Activated CD4-positive, alpha-beta T cell treated with anti-CD3 and anti-CD28 coated beads, Interleukin-2, amount 50 U/mL, for 4 hours (primary cell): ENCODE results near the gene G6PC2.
A peak's percentile ranks its signal among the peaks of the same experiment; 100 is the strongest.
"Not testable (repeated sequence)": the region's sequence is repeated elsewhere in the genome, so short reads cannot be mapped to it uniquely, and the experiment has no call there.

Source experiments
- DNase-seq, 2 experiments: peaks; one replicate each; pipeline ENCODE4 v3.0.0-alpha.2; 2020

G6PC2 gene, protein sequence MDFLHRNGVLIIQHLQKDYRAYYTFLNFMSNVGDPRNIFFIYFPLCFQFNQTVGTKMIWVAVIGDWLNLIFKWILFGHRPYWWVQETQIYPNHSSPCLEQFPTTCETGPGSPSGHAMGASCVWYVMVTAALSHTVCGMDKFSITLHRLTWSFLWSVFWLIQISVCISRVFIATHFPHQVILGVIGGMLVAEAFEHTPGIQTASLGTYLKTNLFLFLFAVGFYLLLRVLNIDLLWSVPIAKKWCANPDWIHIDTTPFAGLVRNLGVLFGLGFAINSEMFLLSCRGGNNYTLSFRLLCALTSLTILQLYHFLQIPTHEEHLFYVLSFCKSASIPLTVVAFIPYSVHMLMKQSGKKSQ

DNA sequence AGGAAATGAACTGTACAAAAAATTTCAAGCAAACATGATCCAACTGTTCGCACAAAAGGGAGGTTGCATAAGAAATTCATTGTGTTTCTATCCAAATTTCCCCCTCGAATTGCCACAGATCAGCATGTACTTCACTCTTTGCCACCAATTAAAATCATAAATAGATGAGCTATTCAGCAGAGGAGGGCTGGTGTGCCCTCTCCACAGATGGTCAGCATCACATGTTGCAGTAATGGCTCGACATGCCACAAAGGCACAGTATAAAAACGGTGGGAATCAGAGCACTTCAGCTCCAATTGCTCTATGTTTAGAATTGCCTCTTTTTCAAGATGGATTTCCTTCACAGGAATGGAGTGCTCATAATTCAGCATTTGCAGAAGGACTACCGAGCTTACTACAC lies at the start of gene G6PC2:
G6PC2 (plus strand) TSS at position 289 of the 400 bp plus-strand sequence; CDS start at position 330, 41 bp downstream.
- no peak for DNase-seq

DNA sequence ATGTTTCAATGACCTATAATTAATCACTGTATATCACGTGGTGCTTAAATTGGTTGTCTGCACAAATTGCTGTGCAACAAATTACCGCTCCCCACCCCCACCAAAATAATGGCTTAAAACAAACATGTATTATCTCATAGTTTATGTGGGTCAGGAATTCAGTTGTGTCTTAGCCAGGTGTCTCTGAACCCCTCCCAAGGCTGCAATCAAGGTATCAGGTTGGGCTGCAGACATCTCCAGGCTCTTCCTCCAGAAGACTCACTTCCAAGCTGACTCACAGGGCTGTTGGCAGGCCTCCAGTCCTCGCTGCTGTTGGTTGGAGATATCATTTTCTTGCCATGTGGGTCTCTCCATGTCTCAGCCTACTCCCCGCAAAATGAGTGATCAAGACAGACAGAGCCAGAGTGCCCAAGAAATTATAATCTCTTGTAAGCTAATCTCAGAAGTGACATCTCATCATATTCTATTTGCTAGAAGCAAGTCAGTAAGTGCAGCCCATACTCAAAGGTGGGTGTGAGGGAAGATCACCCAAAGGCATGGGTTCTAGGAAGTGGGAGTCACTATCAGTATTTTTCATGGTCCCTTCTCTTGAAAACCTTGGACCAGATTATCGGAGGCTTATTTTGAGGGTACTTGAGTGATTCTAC lies 49.3 kb upstream of the G6PC2 start:
- no peak for DNase-seq

DNA sequence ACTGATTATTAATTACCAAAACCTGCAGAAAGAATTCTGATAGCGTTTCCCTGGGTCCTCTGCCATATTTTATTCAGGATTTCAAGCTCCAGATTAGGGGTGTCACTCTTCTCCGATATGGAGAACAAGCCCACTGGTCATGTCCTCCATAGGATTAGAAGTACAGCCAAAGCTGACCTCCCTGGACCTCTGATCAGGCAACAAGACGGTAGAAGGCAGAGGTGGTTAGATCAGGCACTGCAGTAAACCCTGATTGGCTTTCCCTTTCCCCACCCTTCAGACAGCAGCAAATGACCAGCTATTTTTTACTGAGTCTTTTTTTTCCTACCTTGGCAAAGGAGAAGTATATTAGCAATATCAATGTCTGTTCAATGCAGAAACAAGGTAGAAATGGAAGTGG lies 48.6 kb upstream of the G6PC2 start:
- no peak for DNase-seq

DNA sequence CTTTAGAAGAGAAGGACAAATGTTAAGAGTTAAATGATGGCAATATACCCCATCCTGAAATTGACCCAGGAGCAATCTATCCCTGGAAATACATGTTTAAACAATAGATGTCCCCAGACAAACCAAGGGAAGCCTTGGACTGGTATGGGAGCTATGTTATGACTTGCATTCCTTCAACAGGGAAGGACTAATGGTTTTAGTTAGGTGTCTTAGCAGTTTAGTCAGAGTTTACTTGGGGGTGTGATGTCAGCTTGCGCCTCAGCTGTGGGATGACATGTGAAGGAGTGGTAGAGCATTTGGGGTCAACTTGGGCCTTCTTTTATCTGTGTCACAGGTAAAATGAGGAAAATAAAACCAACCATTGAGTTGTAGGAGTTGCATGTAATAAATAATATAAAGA lies 47.6 kb upstream of the G6PC2 start:
- no peak for DNase-seq

DNA sequence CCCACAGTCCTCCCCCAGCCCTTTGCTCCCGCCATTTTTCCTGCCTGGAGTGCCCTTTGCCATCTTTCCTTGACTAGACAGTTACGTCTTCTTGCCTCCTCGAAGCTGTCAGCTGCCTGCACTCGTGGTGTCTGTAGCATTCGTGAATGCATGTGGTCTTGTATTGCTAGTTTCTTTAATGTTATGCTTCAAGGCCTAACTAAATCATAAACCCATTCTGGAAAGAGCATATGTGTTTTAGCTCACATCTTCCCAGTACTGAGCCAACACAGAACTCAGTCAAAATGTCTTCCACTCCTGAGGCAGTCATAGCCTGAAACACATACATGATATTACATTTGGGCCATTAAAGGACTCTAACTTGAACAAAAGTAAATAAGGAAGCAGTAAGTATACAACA lies 46.4 kb upstream of the G6PC2 start:
- no peak for DNase-seq

DNA sequence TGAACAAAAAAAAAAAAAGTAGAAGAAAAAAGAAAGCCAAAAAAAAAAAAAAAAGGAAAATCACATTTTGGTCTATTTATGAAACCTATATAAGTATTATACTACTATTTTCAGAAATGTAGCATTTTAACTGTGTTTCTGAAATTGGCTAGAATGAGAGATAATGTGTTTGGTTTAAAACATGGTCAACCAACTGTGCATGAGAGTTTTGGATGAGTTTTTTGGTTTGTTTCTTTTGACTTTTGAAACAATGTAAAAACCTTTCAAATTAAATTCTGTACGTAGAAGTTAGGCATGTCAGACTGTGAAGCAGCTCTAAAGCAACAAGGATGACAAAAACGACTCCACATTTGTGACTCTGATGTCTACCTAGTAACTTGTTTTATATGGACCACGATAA lies 45.5 kb upstream of the G6PC2 start:
- no peak for DNase-seq

DNA sequence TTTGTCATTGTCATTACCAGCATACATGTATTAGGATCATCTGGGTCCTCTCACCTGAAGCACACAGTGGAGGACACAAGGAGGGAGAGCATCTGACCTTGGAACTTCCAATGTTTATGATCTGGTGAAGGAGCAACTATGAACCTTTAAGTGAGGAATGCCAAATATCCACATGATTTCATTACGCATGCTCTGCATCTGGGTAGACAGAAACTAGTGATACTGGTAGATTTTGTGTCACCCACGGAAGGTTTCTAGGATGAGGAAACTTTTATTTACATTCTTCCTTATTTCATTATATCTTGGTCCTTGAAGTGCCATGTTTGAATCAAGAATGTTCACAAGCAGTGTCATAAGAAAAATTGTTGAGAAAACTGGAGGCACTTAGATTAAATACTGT lies 42.9 kb upstream of the G6PC2 start:
- DNase-seq = no peak

DNA sequence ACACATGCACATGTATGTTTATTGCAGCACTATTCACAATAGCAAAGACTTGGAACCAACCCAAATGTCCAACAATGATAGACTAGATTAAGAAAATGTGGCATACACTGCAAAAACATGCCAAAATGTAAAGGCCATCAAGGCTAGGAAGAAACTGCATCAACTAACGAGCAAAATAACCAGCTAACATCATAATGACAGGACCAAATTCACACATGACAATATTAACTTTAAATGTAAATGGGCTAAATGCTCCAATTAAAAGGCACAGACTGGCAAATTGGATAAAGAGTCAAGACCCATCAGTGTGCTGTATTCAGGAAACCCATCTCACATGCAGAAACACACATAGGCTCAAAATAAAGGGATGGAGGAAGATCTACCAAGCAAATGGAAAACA lies 33.9 kb upstream of the G6PC2 start:
- DNase-seq = not testable (repeated sequence)

DNA sequence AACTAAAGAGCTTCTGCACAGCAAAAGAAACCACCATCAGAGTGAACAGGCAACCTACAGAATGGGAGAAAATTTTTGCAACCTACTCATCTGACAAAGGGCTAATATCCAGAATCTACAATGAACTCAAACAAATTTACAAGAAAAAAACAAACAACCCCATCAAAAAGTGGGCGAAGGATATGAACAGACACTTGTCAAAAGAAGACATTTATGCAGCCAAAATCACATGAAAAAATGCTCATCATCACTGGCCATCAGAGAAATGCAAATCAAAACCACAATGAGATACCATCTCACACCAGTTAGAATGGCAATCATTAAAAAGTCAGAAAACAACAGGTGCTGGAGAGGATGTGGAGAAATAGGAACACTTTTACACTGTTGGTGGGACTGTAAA lies 30.7 kb upstream of the G6PC2 start:
- not testable (repeated sequence) for DNase-seq

DNA sequence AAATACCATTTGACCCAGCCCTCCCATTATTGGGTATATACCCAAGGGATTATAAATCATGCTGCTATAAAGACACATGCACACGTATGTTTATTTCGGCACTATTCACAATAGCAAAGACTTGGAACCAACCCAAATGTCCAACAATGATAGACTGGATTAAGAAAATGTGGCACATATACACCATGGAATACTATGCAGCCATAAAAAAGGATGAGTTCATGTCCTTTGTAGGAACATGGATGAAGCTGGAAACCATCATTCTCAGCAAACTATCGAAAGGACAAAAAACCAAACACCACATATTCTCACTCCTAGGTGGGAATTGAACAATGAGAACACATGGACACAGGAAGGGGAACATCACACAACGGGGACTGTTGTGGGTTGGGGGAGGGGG lies 30.3 kb upstream of the G6PC2 start:
- not testable (repeated sequence) for DNase-seq

DNA sequence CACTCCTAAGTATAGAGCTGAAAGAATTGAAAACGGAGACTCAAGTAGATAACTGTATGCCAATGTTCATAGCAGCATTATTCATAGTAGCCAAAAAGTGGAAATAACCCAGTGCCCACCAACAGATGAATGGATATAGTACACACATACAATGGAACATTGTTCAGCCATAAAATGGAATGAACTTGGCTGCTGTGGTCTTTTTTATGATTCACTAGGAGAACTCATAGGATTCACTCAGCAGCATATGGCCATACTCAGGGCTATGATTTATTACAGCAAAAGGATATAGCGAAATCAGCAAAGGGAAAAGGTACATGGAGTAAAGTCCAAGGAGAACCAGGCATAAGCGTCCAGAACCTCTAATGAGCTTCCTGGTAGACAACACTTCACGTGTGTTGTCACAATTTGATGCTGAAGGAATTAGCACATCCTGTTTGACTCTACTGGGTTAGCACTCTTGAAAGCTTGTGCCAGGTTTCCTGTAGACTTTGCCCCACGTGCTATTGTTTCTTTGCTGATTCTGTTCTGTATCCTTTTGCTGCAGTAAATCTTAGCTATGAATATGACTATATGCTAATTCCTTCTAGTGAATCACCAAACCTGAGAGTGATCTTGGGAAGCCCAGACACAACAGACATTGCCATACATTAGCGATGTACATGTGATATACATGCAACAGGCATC lies 26.6 kb upstream of the G6PC2 start:
- DNase-seq = no peak

DNA sequence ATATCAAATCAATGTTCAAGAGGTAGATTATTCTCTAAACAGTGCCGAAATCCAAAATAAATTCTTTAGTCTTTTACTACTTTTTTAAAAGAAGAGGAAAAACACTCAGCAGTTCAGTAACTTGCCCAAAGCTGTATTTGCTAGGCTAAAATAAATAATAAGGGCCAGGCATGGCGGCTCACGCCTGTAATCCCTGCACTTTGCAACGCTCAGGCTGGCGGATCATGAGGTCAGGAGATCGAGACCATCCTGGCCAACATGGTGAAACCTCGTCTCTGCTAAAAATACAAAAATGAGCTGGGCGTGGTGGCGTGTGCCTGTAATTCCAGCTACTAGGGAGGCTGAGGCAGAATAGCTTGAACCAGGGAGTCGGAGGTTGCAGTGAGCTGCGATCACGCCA lies 18.9 kb upstream of the G6PC2 start:
- not testable (repeated sequence) for DNase-seq

DNA sequence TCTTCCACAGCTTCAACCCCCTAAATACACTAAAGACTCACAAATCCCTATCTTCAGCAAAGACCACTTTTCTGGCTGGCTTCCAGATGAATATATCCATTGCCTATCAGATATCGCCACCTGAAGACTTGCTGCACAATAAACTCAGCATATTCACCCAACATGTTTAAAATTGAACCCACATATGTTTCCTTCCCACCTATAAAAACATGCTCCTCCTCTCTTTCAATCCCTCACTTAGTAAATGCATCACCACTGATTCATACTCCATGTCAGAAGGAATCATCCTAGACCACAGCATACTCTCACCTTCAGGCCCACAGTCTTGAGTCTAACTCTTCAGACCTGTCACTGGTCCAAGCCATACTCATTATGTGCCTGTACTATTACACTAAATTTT lies 16.1 kb upstream of the G6PC2 start:
- DNase-seq = no peak

DNA sequence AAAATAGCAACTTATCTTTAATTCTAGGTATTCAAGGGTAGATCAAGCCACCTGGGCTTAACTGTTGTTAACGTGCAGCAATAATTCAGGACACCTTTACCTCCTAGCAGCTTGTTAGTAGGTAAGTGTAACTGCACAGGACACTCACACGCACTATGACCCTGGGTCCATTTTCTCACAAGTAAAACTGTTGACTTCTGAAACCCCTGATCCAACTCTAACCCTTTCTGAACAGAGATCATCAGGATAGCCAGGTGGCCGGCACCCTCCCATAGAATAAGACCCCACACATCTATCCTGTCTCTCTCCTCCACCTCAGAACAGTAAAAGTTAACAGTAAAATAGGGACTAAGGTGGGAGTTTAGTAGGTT lies 11.5 kb upstream of the G6PC2 start:
- no peak for DNase-seq

DNA sequence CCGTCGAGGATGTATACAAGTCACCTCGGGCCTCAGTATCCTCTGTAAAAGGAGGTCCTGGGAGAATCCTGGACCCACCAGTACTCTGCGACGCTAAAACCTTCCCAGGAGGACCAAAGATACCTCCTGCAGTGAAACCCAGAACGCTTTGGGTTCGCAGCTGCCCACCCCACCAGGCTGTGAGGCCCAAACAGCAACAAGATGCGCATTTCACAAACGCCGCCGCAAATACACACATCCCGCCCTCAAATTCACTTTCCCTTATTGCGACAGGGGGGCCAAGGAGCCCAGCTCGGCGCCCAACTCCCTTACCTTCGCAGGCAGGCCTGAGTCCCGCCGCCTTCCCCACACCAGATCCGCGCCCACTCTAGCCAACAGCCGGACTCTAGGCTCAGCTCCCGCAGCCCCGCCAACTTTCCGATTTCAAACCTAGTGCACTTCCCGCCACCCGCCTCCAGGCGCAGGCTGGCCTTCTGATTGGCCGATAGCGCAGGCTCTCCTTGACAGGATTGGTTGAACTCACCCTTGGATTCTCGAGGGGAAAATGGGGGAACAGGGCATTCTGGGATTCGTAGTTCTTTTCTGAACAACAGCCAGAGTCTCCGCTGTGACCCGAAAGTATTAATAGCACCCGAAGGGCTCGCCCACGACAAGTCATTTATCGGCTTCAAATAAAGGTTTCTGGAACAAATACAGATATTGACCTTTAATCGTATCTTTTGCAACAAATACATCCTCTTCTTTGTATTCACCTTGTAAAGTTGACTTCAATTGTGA lies 10.9 kb upstream of the G6PC2 start, which contains the start of gene SPC25:
SPC25 (minus strand) TSS at position 425 of the 777 bp plus-strand sequence. CDS start 911 bp downstream, outside the sequence.
- DNase-seq = peak; percentile 79 to 80

DNA sequence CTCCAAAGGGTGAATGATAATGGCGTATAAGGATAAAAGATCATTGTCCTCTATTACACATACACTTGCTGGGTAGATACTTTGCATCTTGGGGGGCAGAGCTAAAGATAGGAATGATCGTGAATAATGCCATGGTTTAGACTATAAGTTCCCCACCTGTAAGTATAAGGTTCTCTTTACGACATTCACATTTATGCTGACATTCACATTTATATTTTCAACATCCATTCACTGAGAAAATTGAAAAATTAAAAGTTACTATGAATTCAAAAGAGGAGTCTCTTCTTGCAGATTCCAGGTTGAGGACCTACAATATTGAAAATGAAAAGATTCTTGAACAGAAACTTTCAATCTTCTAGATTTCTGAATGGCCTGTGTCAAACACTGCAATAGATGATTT lies 8.8 kb upstream of the G6PC2 start:
- no peak for DNase-seq

DNA sequence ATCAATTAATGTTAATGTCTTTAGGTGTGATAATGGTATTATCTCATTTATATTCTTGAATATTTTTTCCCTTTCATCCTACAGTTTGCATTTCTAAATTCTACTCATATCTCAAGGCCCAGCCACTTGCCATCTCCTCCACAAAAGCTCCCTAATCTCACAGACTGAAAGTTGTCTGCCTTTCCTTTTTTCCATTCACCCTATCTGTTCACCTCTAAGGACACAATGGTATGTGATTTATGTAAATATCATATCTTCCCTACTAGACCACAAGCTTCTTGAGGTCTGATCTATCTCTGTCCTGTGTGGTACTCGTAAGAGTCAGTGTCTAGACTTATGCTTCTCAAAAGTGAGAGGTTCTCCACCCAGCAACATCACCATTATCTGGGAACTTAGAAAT lies 7.0 kb upstream of the G6PC2 start:
- no peak for DNase-seq

DNA sequence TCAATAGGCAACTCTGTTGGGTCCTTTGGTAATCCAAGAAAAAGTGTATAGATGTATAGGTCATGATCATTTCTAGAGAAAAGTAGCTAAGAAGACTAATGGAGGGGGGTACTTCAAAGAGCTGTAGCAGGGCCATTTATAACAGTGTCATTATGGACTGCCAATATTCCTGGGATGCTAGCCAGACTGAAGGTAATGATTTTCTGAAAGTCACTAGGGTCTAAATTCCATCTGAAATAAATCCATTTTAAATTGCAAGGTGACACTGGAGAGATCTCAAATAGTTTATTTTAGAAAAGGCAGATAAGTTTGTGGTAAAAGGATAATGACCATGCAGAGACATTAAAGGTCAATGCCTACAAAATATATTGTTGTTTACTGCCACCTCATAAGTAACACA lies 6.4 kb upstream of the G6PC2 start:
- DNase-seq = no peak

DNA sequence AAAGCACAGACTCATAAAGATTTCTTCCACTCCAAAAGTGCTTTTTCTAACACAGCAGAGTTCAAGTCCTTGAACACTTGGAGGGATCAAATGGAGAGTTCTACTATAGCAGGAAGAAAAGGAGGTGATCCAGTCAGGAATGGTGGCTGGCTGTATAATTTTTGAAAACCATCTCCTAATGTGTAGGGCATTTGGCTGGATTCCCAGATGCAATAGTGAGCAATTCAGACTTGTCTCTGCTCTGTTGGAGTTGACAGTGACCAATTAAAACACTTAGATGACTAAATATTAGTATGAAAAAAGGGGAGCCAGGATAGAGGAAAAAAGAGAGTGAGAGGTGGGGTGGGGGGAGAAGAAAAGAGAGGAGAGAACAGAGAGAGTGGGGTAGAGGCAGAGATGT lies 5.3 kb upstream of the G6PC2 start:
- DNase-seq = no peak

DNA sequence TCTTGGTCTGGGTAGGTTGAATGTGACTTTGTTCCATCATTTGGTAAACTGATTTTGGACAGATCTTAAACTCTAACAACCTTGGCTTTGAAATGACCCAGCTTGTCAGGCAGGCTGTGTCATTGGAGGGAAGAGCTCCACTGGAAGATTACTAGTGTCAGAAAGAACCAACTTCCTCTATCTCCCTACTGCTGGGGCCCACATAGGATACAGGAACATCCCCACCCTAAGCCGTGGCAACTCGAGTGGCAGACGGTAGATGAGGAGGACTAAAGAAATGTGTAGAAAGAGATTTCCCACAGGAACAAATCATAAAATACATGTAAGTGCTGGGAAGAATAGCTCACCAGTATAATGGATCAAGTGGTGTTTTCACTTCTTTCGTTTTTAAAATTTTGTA lies 4.3 kb upstream of the G6PC2 start:
- no peak for DNase-seq

DNA sequence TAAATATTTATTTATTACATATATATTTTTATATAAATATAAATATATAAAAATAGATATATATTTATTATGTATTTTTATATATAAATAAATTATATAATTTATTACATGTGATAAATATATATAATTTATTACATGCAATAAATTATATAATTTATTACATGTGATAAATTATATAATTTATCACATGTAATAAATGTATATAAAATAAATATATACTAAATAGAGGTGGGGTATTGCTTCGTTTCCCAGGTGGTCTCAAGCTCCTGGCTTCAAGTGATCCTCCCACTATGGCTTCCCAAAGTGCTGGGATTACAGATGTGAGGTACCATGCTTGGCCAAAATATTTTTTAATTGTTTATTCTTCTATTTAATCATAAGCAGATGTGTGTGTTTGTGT lies 3.6 kb upstream of the G6PC2 start:
- DNase-seq = no peak

DNA sequence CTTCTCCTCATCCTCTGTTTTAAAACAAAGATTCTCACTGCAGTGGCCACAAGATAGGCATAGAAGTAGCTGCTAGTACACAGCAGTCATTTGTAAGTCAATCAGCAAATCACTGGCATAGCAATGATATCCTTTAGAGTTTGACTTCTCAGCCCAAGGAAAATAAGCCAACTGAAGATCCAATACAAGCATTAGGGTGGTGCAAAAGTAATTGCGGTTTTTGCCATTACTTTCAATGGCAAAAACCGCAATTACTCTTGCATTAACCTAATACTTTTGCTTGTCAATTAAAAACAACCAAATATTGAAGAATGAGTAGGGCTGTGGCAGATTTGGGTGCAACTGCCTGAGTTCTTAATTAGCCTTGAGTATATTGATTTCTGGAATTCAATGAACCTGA lies 2.8 kb downstream of the G6PC2 start:
- DNase-seq = no peak

DNA sequence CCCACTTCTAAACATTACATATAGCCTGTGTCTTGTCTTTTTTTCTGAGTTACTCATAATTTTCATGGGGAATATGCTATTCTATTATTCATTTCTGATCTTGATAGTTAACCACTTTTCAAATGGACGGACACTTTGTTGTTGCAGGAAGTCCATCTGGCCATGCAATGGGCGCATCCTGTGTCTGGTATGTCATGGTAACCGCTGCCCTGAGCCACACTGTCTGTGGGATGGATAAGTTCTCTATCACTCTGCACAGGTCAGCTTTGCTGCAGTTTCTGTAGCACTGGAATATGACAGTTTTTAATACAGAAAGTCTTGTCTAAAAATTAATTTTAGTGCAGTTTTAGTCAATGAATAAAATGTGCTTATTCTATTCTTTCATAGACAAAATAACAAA lies 3.3 kb downstream of the G6PC2 start:
- DNase-seq = no peak
